Astrocyte of the cerebellum (primary cell): ENCODE data around the gene TSHZ2.
"Not testable (repeated sequence)": the region's sequence is repeated elsewhere in the genome, so short reads cannot be mapped to it uniquely, and the experiment has no call there.

Experiments used
- DNase-seq: peaks from one replicate; pipeline ENCODE4 v3.0.0-alpha.2; 2011; ENCODE audit warnings: low read depth
- H3K4me3 ChIP-seq: 2 replicates; pipeline ENCODE4 v1.5.1; 2011; ENCODE audit warnings: mild to moderate bottlenecking, low read depth, low read length, moderate library complexity
- in situ Hi-C: cut with HindIII; loops from 2 replicates; pipeline ENCODE4 v1.10.0; 2017; ENCODE audit warnings: low sequenced_read_pairs
- TF ChIP-seq, protein P1 (sequence below): IDR thresholded peaks from 2 replicates; pipeline ENCODE4 v1.5.1; 2012; ENCODE audit warnings: low read length, low read depth, moderate library complexity, mild to moderate bottlenecking; ENCODE audit errors: missing control alignments

TSHZ2 gene

DNA sequence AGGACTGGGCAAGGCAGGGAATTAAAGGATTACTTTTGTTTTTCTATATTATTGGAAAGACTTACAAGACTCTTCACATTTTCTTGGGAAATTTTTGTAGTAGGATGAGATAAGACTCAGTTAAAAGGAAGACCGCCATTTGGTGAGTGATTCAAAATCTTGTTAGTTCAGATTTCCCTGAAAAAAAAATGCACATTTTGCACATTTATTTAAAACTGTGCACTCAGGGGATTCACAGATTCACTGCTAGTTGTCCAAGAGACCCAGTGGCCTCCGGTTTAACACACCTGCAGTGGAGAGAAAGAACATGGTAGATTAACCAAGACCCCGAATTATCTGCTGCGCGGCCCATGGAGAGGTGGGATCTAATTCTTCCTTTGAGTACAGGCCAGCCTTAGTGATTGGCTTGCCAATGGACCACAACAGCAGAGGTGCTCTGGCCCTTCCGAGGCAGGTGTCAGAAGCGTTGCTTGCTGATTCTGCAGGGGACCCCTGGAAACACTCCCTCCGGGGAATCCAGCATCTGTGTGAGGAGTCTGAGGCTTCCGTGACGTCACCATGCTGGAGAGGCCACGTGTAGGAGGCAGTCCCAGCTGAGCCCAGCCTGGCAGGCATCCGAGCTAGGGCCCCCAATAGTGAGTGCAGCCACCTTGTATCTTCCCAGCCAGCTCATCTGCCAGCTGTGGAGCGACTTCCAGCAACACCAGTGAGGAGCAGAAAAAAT is 552.6 kb downstream of the TSHZ2 start:
- TF ChIP-seq, protein P1, sequence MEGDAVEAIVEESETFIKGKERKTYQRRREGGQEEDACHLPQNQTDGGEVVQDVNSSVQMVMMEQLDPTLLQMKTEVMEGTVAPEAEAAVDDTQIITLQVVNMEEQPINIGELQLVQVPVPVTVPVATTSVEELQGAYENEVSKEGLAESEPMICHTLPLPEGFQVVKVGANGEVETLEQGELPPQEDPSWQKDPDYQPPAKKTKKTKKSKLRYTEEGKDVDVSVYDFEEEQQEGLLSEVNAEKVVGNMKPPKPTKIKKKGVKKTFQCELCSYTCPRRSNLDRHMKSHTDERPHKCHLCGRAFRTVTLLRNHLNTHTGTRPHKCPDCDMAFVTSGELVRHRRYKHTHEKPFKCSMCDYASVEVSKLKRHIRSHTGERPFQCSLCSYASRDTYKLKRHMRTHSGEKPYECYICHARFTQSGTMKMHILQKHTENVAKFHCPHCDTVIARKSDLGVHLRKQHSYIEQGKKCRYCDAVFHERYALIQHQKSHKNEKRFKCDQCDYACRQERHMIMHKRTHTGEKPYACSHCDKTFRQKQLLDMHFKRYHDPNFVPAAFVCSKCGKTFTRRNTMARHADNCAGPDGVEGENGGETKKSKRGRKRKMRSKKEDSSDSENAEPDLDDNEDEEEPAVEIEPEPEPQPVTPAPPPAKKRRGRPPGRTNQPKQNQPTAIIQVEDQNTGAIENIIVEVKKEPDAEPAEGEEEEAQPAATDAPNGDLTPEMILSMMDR: no peak
- DNase-seq: no peak
- no peak overlapping the region for H3K4me3 ChIP-seq
- in situ Hi-C loops: no loop called here

DNA sequence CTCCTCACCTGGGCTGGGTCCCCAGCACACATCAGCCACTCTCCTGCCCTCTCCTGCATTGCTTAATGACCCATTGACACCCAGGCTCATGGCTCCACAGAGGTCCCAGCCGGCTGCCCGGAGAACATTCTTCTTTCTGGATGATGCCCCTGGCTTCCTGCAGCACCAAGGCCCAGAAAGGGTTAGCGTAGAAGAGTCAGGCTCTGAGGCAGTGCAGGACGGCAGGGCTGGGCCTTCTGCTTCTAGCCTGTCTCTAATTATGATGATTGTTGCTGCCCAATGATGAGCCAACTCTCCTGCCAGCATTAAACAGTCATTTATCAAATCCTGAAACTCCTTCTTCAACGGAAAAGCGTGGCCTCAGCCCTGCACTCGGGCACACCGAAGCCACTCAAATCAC is 555.0 kb downstream of the TSHZ2 start:
- in situ Hi-C loops: no loop called here
- H3K4me3 ChIP-seq: no peak overlapping the region
- DNase-seq: no peak
- TF ChIP-seq, protein P1: no peak

DNA sequence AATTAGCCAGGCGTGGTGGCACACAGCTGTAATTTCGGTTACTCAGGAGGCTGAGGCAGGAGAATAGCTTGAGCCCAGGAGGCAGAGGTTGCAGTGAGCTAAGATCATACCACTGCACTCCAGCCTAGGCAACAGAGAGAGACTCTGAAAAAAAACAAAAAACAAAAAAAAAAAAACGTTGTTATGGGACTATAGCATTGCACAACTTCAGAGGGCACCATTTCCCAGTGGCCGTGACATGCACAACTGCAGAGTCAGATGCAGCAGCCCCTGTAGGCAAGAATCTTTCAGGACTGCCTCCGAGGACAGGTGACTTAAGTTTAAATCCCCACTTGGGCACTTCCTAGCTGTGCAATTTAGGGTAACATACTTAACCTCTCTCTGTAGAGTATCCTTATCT is 557.5 kb downstream of the TSHZ2 start:
- DNase-seq: no peak

DNA sequence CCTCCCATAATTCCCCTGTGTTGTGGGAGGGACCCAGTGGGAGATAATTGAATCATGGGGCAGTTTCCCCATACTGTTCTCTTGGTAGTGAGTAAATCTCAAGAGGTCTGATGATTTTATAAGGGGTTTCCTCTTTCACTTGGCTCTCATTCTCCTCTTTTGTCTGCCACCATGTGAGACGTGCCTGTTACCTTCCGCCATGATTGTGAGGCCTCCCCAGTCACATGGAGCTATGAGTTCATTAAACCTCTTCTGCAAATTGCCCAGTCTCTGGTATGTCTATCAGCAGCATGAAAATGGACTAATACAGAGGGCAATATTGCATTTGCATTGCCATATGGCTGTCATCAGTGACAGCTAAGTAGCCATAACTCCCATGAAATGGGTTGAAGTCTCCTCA is 558.3 kb downstream of the TSHZ2 start:
- TF ChIP-seq, protein P1: no peak
- DNase-seq: no peak
- in situ Hi-C loops: no loop called here
- H3K4me3 ChIP-seq: no peak overlapping the region

More for the DNA sequence above, 557.5 kb downstream of the TSHZ2 start:
- no peak overlapping the region for H3K4me3 ChIP-seq
- TF ChIP-seq, protein P1: no peak
- in situ Hi-C loops: no loop called here

DNA sequence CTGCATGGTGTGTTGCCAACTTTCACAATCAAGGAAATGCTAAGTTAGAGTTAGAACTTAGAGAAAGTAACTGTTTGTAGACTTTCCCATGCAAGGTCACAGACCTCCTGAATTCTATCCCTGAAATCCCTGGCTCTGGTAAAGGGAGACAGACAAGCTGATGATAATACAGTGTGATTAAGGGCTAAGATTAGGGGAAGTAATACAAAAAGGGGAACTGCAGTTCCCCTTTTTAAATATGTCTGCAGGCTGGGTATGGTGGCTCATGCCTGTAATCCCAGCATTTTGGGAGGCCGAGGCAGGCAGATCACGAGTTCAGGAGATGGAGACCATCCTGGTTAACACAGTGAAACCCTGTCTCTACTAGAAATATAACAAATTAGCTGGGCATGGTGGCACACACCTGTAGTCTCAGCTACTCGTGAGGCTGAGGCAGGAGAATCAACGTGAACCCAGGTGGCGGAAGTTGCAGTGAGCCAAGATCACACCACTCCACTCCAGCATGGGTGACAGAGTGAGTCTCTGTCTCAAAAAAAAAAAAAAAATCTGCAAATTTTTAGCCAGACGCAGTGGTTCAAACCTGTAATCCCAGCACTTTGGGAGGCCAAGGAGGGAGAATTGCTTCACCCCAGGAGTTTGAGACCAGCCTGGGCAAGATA is 560.6 kb downstream of the TSHZ2 start:
- H3K4me3 ChIP-seq, in situ Hi-C loops, DNase-seq: not testable (repeated sequence)

DNA sequence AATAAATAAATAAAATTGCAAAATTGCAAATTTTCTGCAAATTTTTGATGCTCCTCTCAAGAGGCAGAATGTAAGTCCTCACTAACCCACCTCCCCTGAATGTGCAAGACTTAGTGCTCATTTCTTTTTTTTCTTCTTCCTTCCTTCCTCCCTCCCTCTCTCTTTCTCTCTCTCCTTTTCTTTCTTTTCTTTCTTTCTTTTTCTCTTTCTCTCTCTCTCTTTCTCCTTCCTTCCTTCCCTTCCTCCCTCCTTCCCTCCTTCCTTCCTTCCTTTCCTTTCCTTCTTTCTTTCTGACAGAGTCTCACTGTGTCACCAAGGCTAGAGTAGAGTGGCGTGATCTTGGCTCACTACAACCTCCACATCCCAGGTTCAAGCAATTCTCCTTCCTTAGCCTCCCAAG is 561.3 kb downstream of the TSHZ2 start:
- DNase-seq: no peak
- no peak overlapping the region for H3K4me3 ChIP-seq
- TF ChIP-seq, protein P1: no peak
- in situ Hi-C loops: no loop called here

DNA sequence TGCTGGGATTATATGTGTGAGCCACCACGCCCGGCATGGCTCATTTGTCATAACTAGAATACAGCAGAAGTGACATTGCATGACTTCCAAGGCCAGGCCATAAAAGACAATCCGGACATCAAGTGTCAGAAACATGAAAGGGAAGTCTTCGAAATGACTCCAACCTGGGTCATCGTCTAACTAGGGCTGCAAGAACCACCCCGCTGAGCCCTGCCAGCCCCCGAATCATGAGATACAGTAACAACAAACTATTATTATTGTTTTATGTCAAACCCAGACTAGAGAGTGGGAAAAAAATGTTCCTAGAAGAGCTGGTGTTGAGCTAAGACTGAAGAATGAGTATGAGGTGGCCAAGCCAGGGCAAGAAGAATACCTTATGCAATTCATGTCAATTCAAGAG is 561.9 kb downstream of the TSHZ2 start:
- no peak overlapping the region for H3K4me3 ChIP-seq
- TF ChIP-seq, protein P1: no peak
- in situ Hi-C loops: no loop called here
- DNase-seq: no peak
